ENCODE results near the gene TMEM125.

TMEM125 gene

GRCh38 chr1:43276673-43277072, 6.9 kb downstream of the TMEM125 start:
- Histone ChIP-seq H3K9ac (ENCODE audit: low read length) (no peak overlapping the region), H3K36me3 (ENCODE audit: control insufficient read depth, insufficient read depth, low read length) (peaks cover 7% of the 10 kb centered on the region), H3K27me3 (ENCODE audit: control insufficient read depth, insufficient read depth, low read length) (no peaks in the 10 kb centered on the region), H3K27ac (ENCODE audit: low read depth, low read length) (no peak overlapping the region), H3K4me1 (ENCODE audit: control insufficient read depth, insufficient read depth, low read length) (peaks cover 11% of the 10 kb centered on the region), H3K4me3 (ENCODE audit: low read depth, low read length) (no peak overlapping the region), H3K9me3 (ENCODE audit: control insufficient read depth, insufficient read depth, low read depth, low read length) (no peaks in the 10 kb centered on the region)

- Histone ChIP-seq H3K36me3 (ENCODE audit: control insufficient read depth, insufficient read depth, low read length) (peaks cover 7% of the 10 kb centered on the region), H3K4me1 (ENCODE audit: control insufficient read depth, insufficient read depth, low read length) (peaks cover 8% of the 10 kb centered on the region; the same call in 1 of the 2 replicates), H3K27ac (ENCODE audit: low read depth, low read length) (no peak overlapping the region), H3K9me3 (ENCODE audit: control insufficient read depth, insufficient read depth, low read depth, low read length) (no peaks in the 10 kb centered on the region), H3K27me3 (ENCODE audit: control insufficient read depth, insufficient read depth, low read length) (no peaks in the 10 kb centered on the region), H3K9ac (ENCODE audit: low read length) (no peak overlapping the region), H3K4me3 (ENCODE audit: low read depth, low read length) (no peak overlapping the region)
These were observed 7.5 kb downstream of the TMEM125 start for GRCh38 chr1:43277116-43277876.

GRCh38 chr1:43279161-43279560, 9.4 kb downstream of the TMEM125 start:
- no peaks in the 10 kb centered on the region for H3K27me3 ChIP-seq (ENCODE audit: control insufficient read depth, insufficient read depth, low read length)

DNA sequence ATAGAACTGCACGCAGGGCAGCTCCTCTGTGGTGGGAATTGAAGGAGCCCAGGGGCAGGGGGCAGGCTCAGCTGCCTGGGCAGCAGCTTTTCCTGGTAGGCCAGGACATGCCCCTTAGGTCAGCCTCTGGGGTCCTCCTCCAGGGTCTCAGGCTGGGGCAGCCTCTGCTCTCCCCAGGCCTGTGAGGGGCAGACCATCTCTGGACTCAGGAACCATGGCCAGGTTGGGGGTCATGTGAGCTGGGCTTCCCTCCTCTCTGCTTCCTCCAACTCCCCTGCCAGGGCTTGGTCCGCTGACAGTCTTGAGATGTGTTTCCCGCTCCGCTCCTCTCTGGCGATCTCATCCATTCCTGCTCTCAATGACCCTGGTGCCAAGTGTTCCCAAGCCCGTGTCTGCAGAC, 9.9 kb downstream of the TMEM125 start:
- no peaks in the 10 kb centered on the region for H3K27me3 ChIP-seq (ENCODE audit: control insufficient read depth, insufficient read depth, low read length)
- H3K9me3 ChIP-seq (ENCODE audit: control insufficient read depth, insufficient read depth, low read depth, low read length) = no peaks in the 10 kb centered on the region
- no peak overlapping the region for H3K9ac ChIP-seq (ENCODE audit: low read length)
- no peak overlapping the region for H3K27ac ChIP-seq (ENCODE audit: low read depth, low read length)
- no peak overlapping the region for H3K4me3 ChIP-seq (ENCODE audit: low read depth, low read length)
- H3K36me3 ChIP-seq (ENCODE audit: control insufficient read depth, insufficient read depth, low read length) = no peaks in the 10 kb centered on the region
- peaks cover 6% of the 10 kb centered on the region; the same call in 1 of the 2 replicates for H3K4me1 ChIP-seq (ENCODE audit: control insufficient read depth, insufficient read depth, low read length)

More at GRCh38 chr1:43279161-43279560, 9.4 kb downstream of the TMEM125 start:
- no peak overlapping the region for H3K27ac ChIP-seq (ENCODE audit: low read depth, low read length)
- H3K9me3 ChIP-seq (ENCODE audit: control insufficient read depth, insufficient read depth, low read depth, low read length) = no peaks in the 10 kb centered on the region
- peaks cover 6% of the 10 kb centered on the region; the same call in 1 of the 2 replicates for H3K4me1 ChIP-seq (ENCODE audit: control insufficient read depth, insufficient read depth, low read length)
- H3K4me3 ChIP-seq (ENCODE audit: low read depth, low read length) = no peak overlapping the region
- H3K9ac ChIP-seq (ENCODE audit: low read length) = no peak overlapping the region
- no peaks in the 10 kb centered on the region for H3K36me3 ChIP-seq (ENCODE audit: control insufficient read depth, insufficient read depth, low read length)

DNA sequence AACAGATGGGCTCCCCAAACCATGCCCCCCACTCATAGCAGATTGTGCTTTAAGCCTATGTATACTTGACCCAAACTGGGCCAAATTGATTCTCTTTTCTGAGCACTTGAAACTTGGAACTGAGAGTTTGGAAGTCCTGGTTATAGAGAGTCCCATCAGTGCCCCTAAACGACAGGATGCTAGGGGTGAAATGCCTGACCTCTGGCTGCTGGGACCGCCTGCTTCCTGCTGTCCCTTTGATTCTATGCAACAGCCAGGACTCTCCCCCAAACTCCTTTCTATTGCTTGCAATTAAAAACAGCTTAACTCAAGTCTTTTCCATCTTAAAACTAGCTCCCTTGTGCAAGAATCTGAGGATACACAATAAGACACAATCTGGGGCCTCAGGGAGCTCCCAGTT, 10.9 kb downstream of the TMEM125 start:
- no peaks in the 10 kb centered on the region for H3K36me3 ChIP-seq (ENCODE audit: control insufficient read depth, insufficient read depth, low read length)

GRCh38 chr1:43282220-43283195, 12.7 kb downstream of the TMEM125 start:
- Histone ChIP-seq H3K27me3 (ENCODE audit: control insufficient read depth, insufficient read depth, low read length) (no peaks in the 10 kb centered on the region), H3K9me3 (ENCODE audit: control insufficient read depth, insufficient read depth, low read depth, low read length) (no peaks in the 10 kb centered on the region), H3K4me1 (ENCODE audit: control insufficient read depth, insufficient read depth, low read length) (peaks cover 19% of the 10 kb centered on the region), H3K9ac (ENCODE audit: low read length) (no peak overlapping the region), H3K27ac (ENCODE audit: low read depth, low read length) (no peak overlapping the region), H3K36me3 (ENCODE audit: control insufficient read depth, insufficient read depth, low read length) (no peaks in the 10 kb centered on the region), H3K4me3 (ENCODE audit: low read depth, low read length) (no peak overlapping the region)

More for the DNA sequence above, 10.9 kb downstream of the TMEM125 start:
- H3K9ac ChIP-seq (ENCODE audit: low read length) = no peak overlapping the region
- H3K4me1 ChIP-seq (ENCODE audit: control insufficient read depth, insufficient read depth, low read length) = peaks cover 12% of the 10 kb centered on the region
- H3K27ac ChIP-seq (ENCODE audit: low read depth, low read length) = no peak overlapping the region
- no peaks in the 10 kb centered on the region for H3K27me3 ChIP-seq (ENCODE audit: control insufficient read depth, insufficient read depth, low read length)
- H3K4me3 ChIP-seq (ENCODE audit: low read depth, low read length) = no peak overlapping the region
- H3K9me3 ChIP-seq (ENCODE audit: control insufficient read depth, insufficient read depth, low read depth, low read length) = no peaks in the 10 kb centered on the region

DNA sequence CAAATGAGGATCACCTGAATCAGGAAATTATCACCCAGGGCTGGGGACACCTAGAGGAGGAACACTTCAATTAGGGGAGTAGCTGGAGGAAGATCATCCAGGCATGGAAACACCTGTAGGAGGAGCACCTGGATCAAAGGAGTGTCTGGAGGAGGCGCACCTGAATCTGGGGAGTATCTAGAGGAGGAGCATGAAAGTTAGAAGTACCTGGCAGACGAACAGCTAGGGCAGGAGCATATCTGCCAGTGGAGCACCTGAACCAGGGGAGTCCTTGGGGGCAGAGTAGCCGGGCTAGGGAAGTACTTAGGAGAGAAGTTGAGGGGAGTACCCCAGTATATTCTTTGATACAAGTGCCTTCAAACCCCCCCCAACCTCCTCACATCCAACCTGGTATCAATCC, 14.3 kb downstream of the TMEM125 start:
- H3K4me3 ChIP-seq (ENCODE audit: low read depth, low read length) = no peak overlapping the region
- H3K4me1 ChIP-seq (ENCODE audit: control insufficient read depth, insufficient read depth, low read length) = peaks cover 19% of the 10 kb centered on the region
- no peak overlapping the region for H3K9ac ChIP-seq (ENCODE audit: low read length)
- no peaks in the 10 kb centered on the region for H3K9me3 ChIP-seq (ENCODE audit: control insufficient read depth, insufficient read depth, low read depth, low read length)
- no peaks in the 10 kb centered on the region for H3K36me3 ChIP-seq (ENCODE audit: control insufficient read depth, insufficient read depth, low read length)
- H3K27me3 ChIP-seq (ENCODE audit: control insufficient read depth, insufficient read depth, low read length) = no peaks in the 10 kb centered on the region
- no peak overlapping the region for H3K27ac ChIP-seq (ENCODE audit: low read depth, low read length)

DNA sequence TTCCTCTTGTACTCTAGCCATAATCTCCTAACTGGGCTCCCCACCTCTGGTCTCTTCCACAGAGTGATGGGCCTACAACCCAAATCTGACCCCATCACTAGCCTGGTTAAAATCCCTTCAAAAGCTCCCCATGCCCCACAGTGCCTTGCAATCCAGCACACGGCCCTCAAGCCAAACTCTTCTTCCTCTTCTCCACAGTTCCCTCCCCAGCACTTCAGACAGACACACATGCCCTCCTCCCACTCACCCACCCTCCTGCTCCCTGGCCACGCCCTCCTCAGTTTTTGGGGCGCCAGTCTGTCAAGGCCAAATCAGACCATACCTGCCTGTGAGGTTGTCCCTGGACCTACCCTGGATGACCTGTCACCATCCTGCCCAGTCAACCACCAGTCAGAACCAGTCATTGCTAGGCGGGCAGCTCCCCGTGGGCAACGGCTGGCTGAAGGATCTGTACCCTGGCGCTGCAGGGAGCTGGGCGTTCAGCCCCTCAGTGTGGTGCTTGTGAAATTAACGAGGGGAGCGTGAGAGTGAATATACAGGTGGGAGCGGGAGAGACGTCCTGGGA, 14.8 kb downstream of the TMEM125 start:
- Histone ChIP-seq H3K9me3 (ENCODE audit: control insufficient read depth, insufficient read depth, low read depth, low read length) (no peaks in the 10 kb centered on the region), H3K36me3 (ENCODE audit: control insufficient read depth, insufficient read depth, low read length) (no peaks in the 10 kb centered on the region), H3K4me3 (ENCODE audit: low read depth, low read length) (peak overlapping the region; percentile 61), H3K27ac (ENCODE audit: low read depth, low read length) (no peak overlapping the region), H3K27me3 (ENCODE audit: control insufficient read depth, insufficient read depth, low read length) (no peaks in the 10 kb centered on the region), H3K9ac (ENCODE audit: low read length) (no peak overlapping the region), H3K4me1 (ENCODE audit: control insufficient read depth, insufficient read depth, low read length) (peaks cover 19% of the 10 kb centered on the region)

DNA sequence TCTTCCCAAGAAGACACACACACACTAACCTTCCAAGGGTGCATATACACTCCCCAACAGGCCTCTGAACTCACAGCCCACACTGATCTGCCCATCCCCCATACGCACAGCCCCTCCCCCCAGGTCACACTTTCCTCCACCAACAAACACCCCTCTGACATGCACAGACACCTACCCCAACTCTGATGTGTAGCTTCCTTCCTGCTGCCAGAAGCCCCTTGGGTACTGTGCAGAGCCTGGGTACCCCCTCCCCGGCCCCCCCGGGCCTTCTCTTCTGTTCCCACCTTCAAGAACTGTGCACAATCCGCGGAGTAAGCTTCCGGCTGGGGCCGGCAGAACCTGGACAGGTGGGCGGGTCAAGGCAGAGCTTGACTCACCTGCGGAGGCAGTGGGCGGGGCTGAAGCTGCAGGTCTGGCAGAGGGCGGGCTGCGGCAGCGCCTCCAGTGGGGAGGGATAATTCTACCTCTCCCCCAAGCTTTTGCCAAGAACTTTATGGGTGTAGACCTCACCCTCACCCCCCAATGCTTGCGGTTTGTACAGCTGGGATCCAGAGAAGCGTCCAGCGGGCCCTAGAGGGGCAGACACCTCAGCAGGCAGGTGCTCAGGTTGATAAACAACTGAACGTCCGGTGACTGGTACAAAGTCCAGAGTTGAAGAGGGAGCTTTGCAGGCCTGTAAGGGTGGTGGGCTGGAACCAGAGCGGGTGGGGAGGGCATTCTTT, 15.6 kb downstream of the TMEM125 start, which contains the start of gene C1orf210:
Gene C1orf210 (minus strand): TSS at position 313 of the 722 bp plus-strand sequence. CDS start 2,311 bp downstream, outside the sequence.
- no peaks in the 10 kb centered on the region for H3K9me3 ChIP-seq (ENCODE audit: control insufficient read depth, insufficient read depth, low read depth, low read length)
- H3K4me3 ChIP-seq (ENCODE audit: low read depth, low read length) = peak within 1 kb of the TSS; percentile 61
- H3K9ac ChIP-seq (ENCODE audit: low read length) = no peak within 1 kb of the TSS
- no peaks in the 10 kb centered on the region for H3K27me3 ChIP-seq (ENCODE audit: control insufficient read depth, insufficient read depth, low read length)
- no peak within 1 kb of the TSS for H3K27ac ChIP-seq (ENCODE audit: low read depth, low read length)
- no peaks in the 10 kb centered on the region for H3K36me3 ChIP-seq (ENCODE audit: control insufficient read depth, insufficient read depth, low read length)
- peaks cover 19% of the 10 kb centered on the region for H3K4me1 ChIP-seq (ENCODE audit: control insufficient read depth, insufficient read depth, low read length)

DNA sequence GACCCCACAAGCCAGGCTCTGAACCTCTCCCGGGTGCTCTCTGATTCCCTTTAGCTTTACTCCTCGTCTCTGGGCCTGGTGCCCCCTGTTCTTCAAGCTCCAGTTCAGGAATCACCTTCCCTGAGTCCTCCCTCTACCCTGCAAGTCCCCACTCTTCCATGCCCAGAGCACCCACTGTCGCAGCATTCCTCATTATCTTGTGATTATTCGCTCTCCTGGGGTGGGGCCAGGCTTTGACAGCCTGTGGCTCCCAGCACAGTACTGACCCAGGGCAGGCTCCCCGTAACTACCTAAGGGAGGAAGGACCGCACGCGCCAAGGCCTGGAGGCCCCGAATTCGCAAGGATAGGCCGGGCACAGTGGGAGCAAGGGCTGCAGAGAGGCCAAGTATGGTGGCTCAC, 16.3 kb downstream of the TMEM125 start:
- Histone ChIP-seq H3K9ac (ENCODE audit: low read length) (no peak overlapping the region), H3K4me3 (ENCODE audit: low read depth, low read length) (no peak overlapping the region; the same call in 1 of the 2 replicates), H3K27me3 (ENCODE audit: control insufficient read depth, insufficient read depth, low read length) (no peaks in the 10 kb centered on the region), H3K27ac (ENCODE audit: low read depth, low read length) (no peak overlapping the region), H3K9me3 (ENCODE audit: control insufficient read depth, insufficient read depth, low read depth, low read length) (no peaks in the 10 kb centered on the region), H3K36me3 (ENCODE audit: control insufficient read depth, insufficient read depth, low read length) (no peaks in the 10 kb centered on the region), H3K4me1 (ENCODE audit: control insufficient read depth, insufficient read depth, low read length) (peaks cover 19% of the 10 kb centered on the region)

Measured in HUES6 (cell line).